GM13976 (cell line): ENCODE results near the gene TPCN2.
"Not testable (repeated sequence)": the region's sequence is repeated elsewhere in the genome, so short reads cannot be mapped to it uniquely, and the experiment has no call there.

ENCODE experiments used
- DNase-seq: peaks from one replicate; pipeline ENCODE4 v3.0.0; 2012; ENCODE audit warnings: low spot score
- CTCF ChIP-seq: IDR thresholded peaks from 2 replicates; pipeline ENCODE4 v1.5.1; 2012; ENCODE audit warnings: borderline replicate concordance, mild to moderate bottlenecking; ENCODE audit not compliant: insufficient read depth; ENCODE audit errors: extremely low read depth, missing control alignments, control extremely low read depth
- in situ Hi-C: fragments of 300-500 bp; cut with MboI; formaldehyde crosslinking; loops from one replicate; pipeline ENCODE4 v1.12.0; 2022; ENCODE audit warnings: low sequenced_read_pairs, mixed read lengths, inconsistent platforms; ENCODE audit not compliant: unreplicated experiment

TPCN2 gene

DNA sequence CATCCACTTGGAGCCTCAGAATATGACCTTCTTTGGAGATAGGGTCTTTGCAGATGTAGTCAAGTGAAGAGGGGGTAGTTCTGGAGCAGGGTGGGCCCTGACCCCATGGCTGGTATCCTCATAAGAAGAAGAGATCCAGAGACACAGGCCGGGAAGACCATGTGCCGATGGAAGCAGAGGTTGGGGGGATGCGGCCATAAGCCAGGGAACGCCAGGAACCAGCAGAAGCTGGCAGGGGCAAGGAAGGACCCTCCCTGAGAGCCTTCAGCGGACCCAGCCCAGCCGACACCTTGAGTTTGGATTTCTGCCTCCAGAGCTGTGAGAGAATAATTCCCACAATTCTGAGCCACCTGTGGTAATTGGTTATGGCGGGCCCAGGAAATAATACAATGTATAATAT, 80.9 kb downstream of the TPCN2 start:
- in situ Hi-C loops = no loop called here
- no peak for DNase-seq
- no peak for TF ChIP-seq CTCF

GRCh38 chr11:69130654-69131053, 81.9 kb downstream of the TPCN2 start:
- in situ Hi-C loops = no loop called here
- no peak for TF ChIP-seq CTCF
- no peak for DNase-seq

- DNase-seq = no peak
- in situ Hi-C loops = no loop called here
- no peak for TF ChIP-seq CTCF
Measured at GRCh38 chr11:69131121-69131566, 82.4 kb downstream of the TPCN2 start.

DNA sequence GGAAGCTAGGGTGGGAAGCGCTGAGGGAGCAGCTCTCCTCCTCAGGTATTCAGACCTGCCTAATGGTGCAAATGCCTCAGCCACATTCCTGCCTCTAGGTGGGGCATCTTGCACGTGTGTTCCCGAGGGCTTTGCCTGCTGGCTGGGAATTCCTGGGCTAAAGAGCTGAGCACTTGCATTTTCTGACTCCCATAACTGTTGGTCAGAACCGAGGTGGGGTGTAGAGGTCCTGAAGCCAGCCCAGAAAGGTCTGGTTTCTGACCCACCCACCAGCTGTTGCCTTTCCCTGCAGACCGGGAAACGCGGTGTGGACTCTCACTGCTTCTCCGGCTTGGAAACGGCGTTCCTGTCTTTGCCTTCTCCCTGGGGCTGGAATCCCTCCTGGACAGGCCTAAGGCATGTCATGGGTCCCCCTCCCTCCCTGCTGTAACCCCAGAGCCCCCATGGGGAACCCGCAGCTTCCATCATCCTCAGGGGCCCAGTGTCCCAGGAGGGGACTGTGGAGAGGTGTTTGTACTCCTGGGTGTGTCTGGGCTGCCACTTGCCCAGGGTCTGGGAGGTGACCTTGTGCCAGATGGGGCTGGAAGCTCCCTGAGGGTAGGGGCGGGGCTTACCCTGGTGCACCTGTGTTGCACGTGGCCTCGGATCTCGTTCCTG, 83.0 kb downstream of the TPCN2 start:
- in situ Hi-C loops = no loop called here
- no peak for DNase-seq
- peak; percentile 64 for TF ChIP-seq CTCF

- TF ChIP-seq CTCF = no peak
- in situ Hi-C loops = no loop called here
Measured at GRCh38 chr11:69132301-69132670, 83.6 kb downstream of the TPCN2 start.

GRCh38 chr11:69133251-69133650, 84.5 kb downstream of the TPCN2 start:
- in situ Hi-C loops = no loop called here
- TF ChIP-seq CTCF = no peak
- no peak for DNase-seq

More at GRCh38 chr11:69132301-69132670, 83.6 kb downstream of the TPCN2 start:
- DNase-seq = no peak

- in situ Hi-C loops, DNase-seq: not testable (repeated sequence)
Measured at GRCh38 chr11:69134182-69134581, 85.5 kb downstream of the TPCN2 start.
